Right kidney (tissue), 1 donor: ENCODE data around the gene LSM7.

Experiments
- DNase-seq: peaks from one replicate; pipeline ENCODE4 v3.0.0-alpha.2; 2016

LSM7 gene

DNA sequence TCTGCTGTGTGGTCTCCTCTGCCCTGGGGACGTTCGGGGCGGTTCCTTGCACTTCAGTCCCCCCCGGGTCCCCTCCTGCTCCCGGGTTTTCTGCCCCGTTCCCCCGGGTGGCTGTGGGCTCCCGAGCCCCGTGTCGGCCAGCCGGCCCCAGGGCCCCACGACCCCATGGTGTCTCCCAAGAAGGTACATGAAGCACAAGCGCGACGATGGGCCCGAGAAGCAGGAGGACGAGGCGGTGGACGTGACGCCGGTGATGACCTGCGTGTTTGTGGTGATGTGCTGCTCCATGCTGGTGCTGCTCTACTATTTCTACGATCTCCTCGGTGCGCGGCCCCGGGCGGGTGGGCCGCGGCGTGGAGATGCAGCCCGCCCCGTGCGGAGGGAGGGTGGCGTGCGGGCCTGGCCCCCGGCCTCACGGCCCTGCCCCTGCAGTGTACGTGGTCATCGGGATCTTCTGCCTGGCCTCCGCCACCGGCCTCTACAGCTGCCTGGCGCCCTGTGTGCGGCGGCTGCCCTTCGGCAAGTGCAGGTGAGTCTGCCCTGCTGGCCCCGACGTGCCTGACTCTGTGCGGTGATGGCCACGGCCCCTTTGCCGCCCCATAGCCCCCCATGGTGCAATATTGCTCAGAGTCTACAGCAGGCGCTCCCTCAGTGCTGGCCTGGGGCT is 11.4 kb upstream of the LSM7 start:
- no peak for DNase-seq

DNA sequence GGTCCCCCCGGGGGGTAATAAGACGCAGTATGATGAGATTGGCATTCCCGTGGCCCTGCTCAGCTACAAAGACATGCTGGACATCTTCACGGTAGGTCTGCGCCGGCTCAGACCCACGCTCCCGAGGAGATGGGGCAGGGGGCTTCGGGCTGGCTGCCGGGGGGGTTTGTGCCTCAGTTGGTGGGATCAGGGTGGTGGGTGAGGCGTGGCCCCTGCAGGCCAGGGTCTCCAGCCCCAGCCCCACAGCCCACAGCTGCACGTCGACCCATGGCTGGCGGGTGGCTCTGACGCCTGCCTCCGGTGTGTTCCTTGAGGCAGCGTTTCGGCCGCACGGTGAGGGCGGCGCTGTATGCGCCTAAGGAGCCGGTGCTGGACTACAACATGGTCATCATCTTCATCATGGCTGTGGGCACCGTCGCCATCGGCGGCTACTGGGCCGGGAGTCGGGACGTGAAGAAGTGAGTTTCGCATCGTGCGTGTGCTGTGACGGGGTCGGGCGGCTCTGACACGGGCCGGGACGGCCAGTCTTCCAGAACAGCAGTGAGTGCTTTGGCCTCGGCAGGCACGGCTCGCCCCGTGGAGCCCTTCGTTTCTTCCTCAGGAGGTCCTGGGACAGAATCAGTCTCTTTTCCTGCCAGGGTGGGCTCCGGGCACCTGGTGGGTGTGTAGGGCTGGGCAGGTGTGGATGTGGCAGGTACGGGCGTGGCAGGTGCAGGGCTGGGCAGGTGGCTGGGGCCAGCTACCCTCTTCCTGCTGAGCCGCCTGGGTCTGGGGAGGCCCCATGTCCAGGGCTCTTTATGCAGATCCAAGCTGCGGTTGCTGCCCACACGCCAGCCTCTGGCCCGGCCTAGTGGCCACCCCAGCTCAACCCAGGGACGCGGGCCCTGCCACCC is 10.6 kb upstream of the LSM7 start:
- no peak for DNase-seq

DNA sequence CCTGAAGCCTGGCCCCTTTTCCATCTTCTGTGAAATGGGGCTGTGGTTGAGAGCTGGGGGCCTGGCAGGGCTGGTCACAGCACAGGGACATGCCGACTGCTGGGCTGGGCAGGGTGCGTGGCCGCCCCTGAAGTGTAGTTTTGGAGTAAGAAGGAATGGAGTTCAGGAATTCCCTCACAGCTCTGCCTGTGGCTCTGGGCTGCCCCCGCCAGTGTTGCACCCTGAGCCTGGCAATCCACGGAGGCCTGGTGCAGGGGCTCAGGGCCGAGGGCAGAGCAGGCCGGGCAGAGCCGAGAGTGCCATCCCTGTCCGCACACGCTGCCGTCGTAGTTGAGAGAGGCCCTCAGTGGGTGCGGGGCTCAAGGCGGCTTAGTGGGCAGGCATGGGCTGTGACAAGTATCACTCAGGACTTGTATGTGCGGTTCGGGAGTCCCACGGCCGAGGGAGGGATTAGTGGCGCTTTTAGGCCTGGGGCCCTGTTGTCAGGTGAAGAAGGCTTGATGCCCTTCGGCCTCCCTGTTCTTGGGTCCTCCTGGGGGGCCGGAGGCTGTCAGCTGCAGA is 9.7 kb upstream of the LSM7 start:
- no peak for DNase-seq

DNA sequence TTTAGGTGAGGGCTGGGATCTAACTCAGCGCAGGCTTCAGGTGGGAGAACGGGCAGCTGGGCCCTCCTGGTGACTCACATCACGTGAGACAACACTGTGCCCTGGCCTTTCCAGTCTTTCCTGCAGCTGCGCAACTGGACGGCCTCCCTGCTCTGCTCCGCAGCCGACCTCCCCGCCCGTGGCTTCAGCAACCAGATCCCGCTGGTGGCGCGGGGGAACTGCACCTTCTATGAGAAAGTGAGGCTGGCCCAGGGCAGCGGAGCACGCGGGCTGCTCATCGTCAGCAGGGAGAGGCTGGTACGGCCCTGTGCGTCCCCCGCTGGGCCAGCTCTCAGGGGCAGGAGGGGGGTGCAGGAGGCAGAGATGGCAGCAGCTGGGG is 8.9 kb upstream of the LSM7 start:
- DNase-seq: peak; percentile 76

DNA sequence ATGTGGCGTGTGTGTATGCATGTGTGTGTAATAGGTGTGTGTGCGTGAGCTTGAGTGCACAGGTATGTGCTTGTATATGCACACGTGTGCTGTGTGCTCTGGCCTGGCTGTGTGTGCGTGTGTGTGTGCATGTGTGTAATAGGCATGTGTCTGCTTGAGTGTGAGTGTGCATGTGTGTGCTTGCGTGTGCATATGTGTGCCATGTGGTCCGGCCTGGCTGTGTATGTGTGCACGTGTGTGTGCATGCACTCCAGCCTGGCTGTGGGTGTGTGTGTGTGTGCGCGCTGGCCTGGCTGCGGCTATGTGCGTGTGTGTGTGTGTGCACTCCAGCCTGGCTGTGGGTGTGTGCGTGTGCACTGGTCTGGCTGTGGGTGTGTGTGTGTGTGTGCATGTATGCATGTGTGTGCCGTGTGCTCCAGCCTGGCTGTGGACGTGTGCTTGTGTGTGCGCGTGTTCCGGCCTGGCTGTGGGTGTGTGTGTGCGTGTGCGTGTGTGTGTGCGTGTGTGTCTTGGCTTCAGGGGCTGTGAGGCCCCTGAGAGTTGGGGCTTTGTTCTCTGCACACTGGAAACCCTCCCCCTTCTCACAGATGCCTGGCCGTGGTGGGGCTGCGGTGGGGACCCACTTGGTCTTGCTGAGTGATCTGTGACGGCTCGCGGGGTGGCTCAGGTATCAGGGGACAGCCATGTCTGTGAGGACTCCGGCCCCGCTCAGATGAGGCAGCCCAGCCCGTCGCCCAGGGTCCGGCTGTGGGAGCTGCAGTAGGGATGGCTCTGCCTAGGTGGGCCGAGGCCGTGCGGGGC is 8.3 kb upstream of the LSM7 start:
- DNase-seq: no peak

DNA sequence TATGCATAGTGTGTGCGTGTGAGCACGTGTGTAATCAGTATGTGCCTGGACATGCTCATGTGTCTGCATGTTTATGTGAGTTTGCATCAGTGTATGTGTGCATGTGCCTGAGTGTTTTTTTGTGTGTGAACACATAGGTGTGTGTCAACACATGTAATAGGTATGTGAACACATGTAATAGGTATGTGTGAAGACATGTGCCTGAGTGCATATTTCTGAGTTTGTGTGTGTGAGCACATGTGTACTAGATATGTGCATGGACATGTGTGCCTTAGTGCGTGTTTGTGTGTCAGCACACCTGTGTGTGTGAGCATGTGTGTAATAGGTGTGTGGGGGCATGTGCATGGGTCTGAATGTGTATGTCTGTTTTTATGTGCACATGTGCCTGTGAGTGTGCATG is 7.5 kb upstream of the LSM7 start:
- DNase-seq: no peak

DNA sequence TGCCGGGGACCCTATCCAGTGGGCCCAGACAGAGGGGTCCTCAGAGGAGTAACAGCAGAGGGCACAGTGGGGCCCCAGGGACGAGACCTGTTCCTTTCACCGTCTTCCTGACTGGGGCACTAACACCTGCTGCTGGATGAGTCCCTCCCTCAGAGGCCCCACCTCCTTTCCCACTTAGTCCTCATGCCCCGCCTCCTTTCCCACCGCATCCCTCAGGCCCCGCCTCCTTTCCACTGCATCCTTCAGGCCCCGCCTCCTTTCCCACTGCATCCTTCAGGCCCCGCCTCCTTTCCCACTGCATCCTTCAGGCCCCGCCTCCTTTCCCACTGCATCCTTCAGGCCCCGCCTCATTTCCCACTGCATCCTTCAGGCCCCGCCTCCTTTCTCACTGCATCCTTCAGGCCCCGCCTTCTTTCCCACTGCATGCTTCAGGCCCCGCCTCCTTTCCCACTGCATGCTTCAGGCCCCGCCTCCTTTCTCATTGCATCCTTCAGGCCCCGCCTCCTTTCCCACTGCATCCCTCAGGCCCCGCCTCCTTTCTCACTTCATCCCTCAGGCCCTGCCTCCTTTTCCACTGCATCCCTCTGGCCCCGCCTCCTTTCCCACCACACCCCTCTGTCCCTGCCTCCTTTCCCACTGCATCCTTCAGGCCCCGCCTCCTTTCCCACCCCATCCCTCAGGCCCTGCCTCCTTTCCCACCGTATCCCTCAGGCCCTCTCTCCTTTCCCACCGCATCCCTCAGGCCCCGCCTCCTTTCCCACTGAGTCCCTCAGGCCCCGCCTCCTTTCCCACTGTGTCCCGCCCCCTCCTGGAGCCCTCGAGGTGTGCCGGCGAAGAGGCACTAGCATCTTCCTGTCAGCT is 6.8 kb upstream of the LSM7 start:
- no peak for DNase-seq

DNA sequence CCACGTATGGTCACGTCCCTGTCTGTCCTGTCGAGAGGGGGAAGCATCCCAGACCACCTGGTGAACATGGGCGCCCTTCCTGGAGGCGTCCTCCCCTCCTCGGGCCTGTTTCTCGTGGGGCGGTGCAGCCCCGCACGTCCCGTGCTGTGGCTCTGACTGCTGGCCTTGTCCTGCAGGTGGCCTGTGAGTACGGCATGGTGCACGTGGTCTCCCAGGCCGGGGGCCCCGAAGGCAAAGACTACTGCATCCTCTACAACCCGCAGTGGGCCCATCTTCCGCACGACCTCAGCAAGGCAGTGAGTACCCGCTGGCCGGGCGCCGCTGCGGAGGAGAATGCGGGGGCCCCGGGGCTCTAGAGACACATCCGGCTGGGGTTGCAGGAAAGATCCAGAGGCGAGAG is 6.0 kb upstream of the LSM7 start:
- no peak for DNase-seq

DNA sequence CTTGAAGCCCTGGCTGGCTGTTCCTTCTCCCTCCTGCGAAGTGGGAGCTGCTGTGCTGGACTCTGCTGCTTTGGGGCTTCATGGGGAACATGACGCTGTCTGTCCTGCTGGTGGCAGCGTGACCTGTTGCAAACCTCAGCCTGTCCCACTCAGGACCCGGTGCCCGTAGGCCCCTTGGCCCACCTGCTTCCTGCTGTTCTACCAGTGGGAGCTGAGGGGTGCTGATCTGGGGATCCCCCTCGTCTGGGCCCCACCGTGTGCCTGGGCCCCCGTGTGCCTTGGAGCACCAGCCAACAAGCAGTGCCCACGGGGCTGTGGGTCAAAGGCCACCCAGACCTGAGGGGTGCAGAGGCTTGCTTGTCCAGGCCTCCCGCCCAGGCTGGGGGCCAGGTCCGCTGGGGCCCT is 5.4 kb upstream of the LSM7 start:
- DNase-seq: no peak

GRCh38 chr19:2333027-2333806 is 4.8 kb upstream of the LSM7 start:
- DNase-seq: peak; percentile 61

GRCh38 chr19:2332341-2333026 is 4.1 kb upstream of the LSM7 start:
- no peak for DNase-seq

DNA sequence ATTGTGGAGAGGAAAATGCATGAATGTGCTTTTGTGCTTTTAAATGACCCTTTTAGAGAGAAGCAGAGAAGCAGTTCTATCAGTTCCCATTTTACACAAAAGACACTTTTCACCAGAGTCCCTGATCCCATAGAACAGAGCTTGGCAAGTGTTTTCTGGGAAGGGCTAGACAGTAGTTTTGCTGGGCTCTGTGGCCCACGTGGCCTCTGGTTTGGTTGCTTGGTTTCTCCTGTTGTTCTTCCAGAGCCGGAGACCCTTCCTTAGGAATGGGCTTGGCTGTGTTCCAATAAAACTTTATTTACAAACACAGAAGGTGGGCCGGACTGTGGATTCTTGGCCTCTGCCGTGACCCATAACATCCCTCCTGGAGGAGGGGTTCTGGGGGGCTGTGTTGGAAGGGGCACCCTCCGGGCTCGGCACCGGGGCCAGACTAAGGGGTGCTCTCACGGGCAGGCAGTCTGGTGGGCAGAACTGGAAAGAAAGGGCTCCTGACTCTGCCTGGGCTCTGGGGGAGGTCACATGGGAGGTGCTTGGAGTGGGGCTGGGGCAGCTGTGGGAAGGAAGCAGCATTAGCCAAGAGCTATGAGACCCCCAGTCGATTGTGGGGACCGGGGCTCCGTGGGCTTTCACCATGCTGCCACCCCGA is 3.3 kb upstream of the LSM7 start:
- DNase-seq: no peak

DNA sequence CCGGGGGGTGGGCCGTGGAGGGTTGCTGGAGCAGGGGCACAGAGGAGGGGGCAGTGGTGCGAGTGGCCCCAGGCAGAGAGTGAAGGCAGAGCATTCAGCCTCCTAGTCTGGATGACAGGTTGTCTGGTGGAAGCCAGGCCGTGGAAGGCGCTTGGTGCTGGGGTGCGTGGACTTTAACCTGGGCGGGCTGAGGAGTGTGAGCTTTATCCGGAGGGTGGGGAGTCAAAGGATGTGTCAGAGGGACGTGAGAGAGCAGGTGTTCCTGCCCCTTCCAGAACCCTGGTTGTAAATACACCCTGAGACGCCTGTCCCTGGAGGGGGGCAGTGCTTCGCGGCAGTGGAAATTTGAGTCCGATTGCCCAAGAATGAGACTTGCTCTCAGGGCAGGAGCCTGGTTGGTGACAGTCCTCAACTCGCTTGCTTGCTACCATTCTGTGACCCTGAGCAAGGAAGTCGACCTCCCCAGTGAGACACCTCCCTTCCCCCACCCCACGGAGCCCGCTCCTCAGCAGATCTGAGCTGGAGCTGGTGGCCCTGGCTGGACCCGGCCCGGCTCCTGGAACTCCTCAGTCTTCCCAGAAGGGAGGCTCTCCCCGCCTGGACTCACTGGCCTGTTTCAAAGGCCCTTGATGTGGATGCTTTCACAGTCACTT is 2.4 kb upstream of the LSM7 start:
- no peak for DNase-seq

DNA sequence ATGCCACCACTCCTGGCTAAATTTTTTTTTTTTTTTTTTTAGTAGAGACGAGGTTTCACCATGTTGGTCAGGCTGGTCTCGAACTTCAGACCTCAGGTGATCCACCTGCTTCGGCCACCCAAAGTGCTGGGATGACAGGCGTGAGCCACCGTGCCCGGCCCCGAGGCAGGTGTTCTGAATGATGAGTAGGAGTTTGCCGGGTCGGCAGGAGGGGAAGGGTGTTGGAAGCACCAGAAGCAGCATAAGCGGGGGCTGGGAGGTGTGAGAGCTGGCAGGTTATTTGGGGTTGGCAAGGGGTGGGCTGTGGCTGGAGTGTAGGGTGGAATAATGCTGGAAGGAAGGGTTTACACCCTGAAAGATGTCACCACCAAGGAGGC is 1.9 kb upstream of the LSM7 start:
- DNase-seq: no peak

GRCh38 chr19:2329501-2329916 is 1.1 kb upstream of the LSM7 start:
- DNase-seq: no peak

GRCh38 chr19:2329149-2329478 is 728 bp upstream of the LSM7 start:
- DNase-seq: no peak

DNA sequence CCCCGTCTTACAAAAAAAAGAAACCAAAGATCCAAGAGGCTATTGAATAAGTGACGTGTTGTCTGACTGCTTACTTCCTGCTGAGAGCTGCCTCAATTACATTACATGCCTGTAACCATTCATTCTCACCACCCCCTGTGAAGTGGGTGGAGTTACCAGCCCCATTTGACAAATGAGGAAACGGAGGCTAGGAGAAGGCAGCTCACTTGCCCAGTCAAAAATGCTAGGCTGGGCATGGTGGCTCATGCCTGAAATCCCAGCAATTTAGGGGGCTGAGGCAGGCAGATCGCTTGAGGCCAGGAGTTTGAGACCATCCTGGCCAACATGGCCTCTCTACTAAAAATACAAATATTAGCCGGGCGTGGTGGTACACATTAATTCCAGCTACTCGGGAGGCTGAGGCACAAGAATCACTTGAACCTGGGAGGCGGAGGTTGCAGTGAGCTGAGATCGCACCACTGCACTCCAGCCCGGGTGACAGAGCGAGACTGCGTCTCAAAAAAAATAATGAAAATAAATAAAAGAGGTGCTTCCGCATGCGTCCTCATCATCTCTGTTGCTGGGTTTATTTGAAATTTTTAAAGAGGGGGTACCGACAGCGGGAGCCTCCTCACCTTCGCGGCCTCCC is 499 bp downstream of the LSM7 start:
- no peak for DNase-seq

DNA sequence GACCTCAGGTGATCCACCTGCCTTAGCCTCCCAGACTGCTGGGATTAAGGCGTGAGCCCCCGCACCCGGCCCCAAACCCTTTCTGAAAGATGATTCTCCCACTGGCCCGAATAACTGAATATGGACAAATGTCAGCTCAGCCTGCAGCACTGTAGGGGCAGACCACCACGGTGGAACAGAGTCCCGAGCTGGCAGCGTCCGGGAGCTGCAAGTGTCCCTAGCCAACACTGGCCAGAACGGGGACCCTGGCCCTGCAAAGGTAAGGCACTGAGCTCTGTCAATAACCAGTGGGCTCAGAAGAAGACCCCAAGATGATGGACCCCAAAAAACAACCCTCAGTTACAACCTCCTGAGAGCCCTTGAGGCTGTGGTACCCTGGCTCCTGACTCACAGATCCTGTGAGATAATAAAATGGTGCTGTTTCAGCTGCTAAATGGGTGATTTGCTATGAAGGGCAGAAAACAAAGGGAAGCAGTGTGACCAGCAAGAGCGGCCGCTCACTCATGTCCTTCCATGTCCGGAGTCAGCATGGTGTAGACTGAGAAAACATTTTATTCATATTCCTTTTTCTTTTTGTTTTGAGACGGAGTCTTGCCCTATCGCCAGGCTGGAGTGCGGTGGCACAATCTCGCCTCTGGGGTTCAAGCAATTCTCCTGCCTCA is 1.6 kb downstream of the LSM7 start:
- no peak for DNase-seq
